Neuronal stem cell (in vitro differentiated cells): Measurements from ENCODE around the gene GPRC6A.
A peak's percentile ranks its signal among the peaks of the same experiment; 100 is the strongest.

Source experiments
- DNase-seq: peaks from one replicate; pipeline ENCODE4 v3.0.0-alpha.2; 2013; ENCODE audit warnings: low spot score
- H2AFZ ChIP-seq: one replicate; pipeline ENCODE4 v1.6.1; 2013; ENCODE audit warnings: mild to moderate bottlenecking, low read length, inconsistent platforms
- H2AK5ac ChIP-seq: 2 replicates; pipeline ENCODE4 v1.6.1; 2013; ENCODE audit warnings: low read depth, mild to moderate bottlenecking, inconsistent platforms, low read length, moderate library complexity, mixed read lengths
- H2BK120ac ChIP-seq: 2 replicates; pipeline ENCODE4 v1.6.1; 2013; ENCODE audit warnings: low read depth, mild to moderate bottlenecking, inconsistent platforms, low read length, moderate library complexity, mixed read lengths
- H2BK12ac ChIP-seq: one replicate; pipeline ENCODE4 v1.6.1; 2013; ENCODE audit warnings: low read length, inconsistent platforms
- H2BK15ac ChIP-seq: 2 replicates; pipeline ENCODE4 v1.6.1; 2013; ENCODE audit warnings: mild to moderate bottlenecking, low read length, inconsistent platforms, mixed read lengths
- H2BK5ac ChIP-seq: one replicate; pipeline ENCODE4 v1.6.1; 2013; ENCODE audit warnings: inconsistent platforms, mild to moderate bottlenecking, low read length, moderate library complexity
- H3K14ac ChIP-seq: one replicate; pipeline ENCODE4 v1.6.1; 2013; ENCODE audit warnings: low read length, inconsistent platforms
- H3K18ac ChIP-seq: 2 replicates; pipeline ENCODE4 v1.6.1; 2013; ENCODE audit warnings: low read length, inconsistent platforms
- H3K23ac ChIP-seq: 2 replicates; pipeline ENCODE4 v1.6.1; 2013; ENCODE audit warnings: low read depth, mild to moderate bottlenecking, mixed read lengths, low read length, inconsistent platforms; ENCODE audit not compliant: poor library complexity
- H3K27ac ChIP-seq: replicated peaks from 3 replicates; pipeline ENCODE4 v1.5.1; 2013; ENCODE audit warnings: low read length, inconsistent platforms
- H3K27me3 ChIP-seq, 3 experiments: 2 replicates each; pipeline ENCODE4 v1.6.1; 2013; ENCODE audit warnings: low read length in 3 of 3, mild to moderate bottlenecking in 2 of 3, inconsistent platforms in 1 of 3, low read depth in 1 of 3, mixed read lengths in 1 of 3, moderate library complexity in 1 of 3; ENCODE audit not compliant: control insufficient read depth in 3 of 3, insufficient read depth in 3 of 3
- H3K36me3 ChIP-seq, 2 donors: replicated peaks in 1 of 2; 2 replicates each; pipeline ENCODE4 v1.6.1; 2013; ENCODE audit warnings: low read length in 2 of 2; ENCODE audit not compliant: control insufficient read depth in 2 of 2, insufficient read depth in 2 of 2
- H3K4ac ChIP-seq: 2 replicates; pipeline ENCODE4 v1.6.1; 2013; ENCODE audit warnings: inconsistent platforms, mild to moderate bottlenecking, low read length, moderate library complexity
- H3K4me1 ChIP-seq, 2 donors: 1 replicate in 1 of 2; 2 replicates in 1 of 2; pipeline ENCODE4 v1.6.1; 2013; ENCODE audit warnings: low read length in 2 of 2, low read depth in 1 of 2; ENCODE audit not compliant: control insufficient read depth in 2 of 2, insufficient read depth in 1 of 2
- H3K4me2 ChIP-seq: one replicate; pipeline ENCODE4 v1.6.1; 2013; ENCODE audit warnings: mild to moderate bottlenecking, low read length, inconsistent platforms; ENCODE audit not compliant: insufficient read depth, poor library complexity, severe bottlenecking
- H3K4me3 ChIP-seq, 2 donors: 2 replicates each; pipeline ENCODE4 v1.5.1; 2013; ENCODE audit warnings: low read length in 2 of 2, mild to moderate bottlenecking in 2 of 2, inconsistent platforms in 1 of 2, moderate library complexity in 1 of 2
- H3K79me1 ChIP-seq: one replicate; pipeline ENCODE4 v1.6.1; 2013; ENCODE audit warnings: low read depth, mild to moderate bottlenecking, inconsistent platforms, low read length, moderate library complexity
- H3K9ac ChIP-seq: one replicate; pipeline ENCODE4 v1.6.1; 2013; ENCODE audit warnings: mild to moderate bottlenecking, low read depth, low read length, inconsistent platforms; ENCODE audit not compliant: poor library complexity
- H3K9me3 ChIP-seq, 2 donors: replicated peaks in 1 of 2; 2 replicates each; pipeline versions ENCODE3 to v1.6.1; 2013; ENCODE audit warnings: low read length in 2 of 2, mild to moderate bottlenecking in 2 of 2, inconsistent platforms in 1 of 2, low read depth in 1 of 2, mixed read lengths in 1 of 2, moderate library complexity in 1 of 2; ENCODE audit not compliant: control insufficient read depth in 2 of 2, insufficient read depth in 1 of 2
- H4K8ac ChIP-seq: one replicate; pipeline ENCODE4 v1.6.1; 2013; ENCODE audit warnings: low read depth, mild to moderate bottlenecking, inconsistent platforms, low read length, moderate library complexity
- H4K91ac ChIP-seq: one replicate; pipeline ENCODE4 v1.6.1; 2013; ENCODE audit warnings: low read length, low read depth, mild to moderate bottlenecking, inconsistent platforms; ENCODE audit not compliant: poor library complexity
- WGBS, 2 donors: extraction: QIAGEN DNeasy Blood & Tissue Kit; methylation state at CpG; one replicate each; pipeline ENCODE4 v1.1.7; 2013; ENCODE audit warnings: missing lambda C conversion rate in 2 of 2, mixed read lengths in 1 of 2; ENCODE audit not compliant: insufficient read length in 2 of 2, insufficient replicate concordance in 1 of 2; ENCODE audit errors: extremely low coverage in 2 of 2; 5-methylcytosine and 5-hydroxymethylcytosine counted together

The GPRC6A gene

DNA sequence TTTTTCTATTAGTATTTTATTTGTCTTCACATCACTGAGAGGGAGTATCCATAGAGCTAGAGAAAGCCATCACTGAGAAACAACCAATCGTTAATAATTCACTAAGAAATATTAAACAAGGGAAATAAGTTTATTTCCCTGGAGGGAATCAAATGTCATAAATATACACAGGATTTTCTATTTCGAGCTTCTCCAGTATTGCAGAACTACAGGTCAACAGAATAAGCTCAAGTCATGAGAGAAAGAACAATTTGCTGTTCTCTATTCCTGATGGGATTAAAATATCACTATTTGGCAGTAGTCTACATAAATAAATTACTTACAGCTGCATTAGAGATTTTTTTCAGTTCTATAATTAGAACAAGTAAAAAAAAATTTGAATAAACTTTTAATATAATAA, 61.2 kb downstream of the GPRC6A start:
- Histone ChIP-seq H3K14ac (no peak overlapping the region), H3K23ac (no peak overlapping the region), H3K9ac (no peak overlapping the region), H3K4me1 (peaks cover 0 to 1% of the 10 kb centered on the region in 2 donors), H2BK5ac (no peak overlapping the region), H3K27me3 (peaks cover 7 to 57% (median 25%) of the 10 kb centered on the region in 3 experiments), H4K91ac (no peak overlapping the region), H2BK12ac (no peak overlapping the region), H3K36me3 (no peaks in the 10 kb centered on the region), H3K18ac (no peak overlapping the region), H2BK120ac (no peak overlapping the region), H2BK15ac (no peak overlapping the region), H3K4ac (no peak overlapping the region), H3K4me2 (no peak overlapping the region), H3K79me1 (no peaks in the 10 kb centered on the region), H3K27ac (no peak overlapping the region), H2AK5ac (no peak overlapping the region), H4K8ac (no peak overlapping the region), H3K4me3 (no peak overlapping the region), H3K9me3 (no peaks in the 10 kb centered on the region), H2AFZ (no peak overlapping the region)
- DNase-seq: no peak
- WGBS, 2 donors: no CpG with 5 or more reads among the region's 2 CpGs

DNA sequence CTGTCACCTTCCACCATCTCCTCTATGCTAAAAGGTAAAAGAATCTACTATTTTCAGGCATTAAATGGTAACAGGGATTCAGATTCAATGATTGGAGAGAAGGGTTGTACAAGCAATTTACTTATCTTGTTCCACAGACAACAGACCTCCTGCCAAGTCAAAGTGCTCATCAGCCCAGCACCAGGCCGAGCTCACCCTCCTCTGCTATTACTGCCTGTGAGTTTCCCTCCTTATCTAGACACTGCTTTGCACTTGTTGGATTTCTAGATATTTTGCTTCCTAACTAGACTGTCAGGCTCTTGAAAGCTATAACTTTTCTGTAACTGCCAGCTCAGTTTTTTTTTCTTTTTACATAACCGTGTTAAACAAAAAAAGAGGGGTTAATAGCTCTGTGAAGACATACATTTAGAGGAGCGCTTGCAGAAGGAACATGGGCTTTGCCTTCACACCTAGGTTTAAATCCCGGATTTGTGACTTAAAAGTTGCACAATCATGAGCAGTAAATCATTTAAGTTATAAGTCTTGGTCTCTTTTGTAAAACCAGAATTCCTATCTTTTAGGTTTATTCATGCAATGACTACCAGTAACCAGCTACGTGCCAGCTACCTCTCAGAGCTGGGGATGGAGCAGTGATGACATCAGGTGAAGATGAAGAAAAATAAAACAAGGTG, 62.2 kb downstream of the GPRC6A start:
- Histone ChIP-seq H3K79me1 (no peaks in the 10 kb centered on the region), H4K8ac (no peak overlapping the region), H4K91ac (no peak overlapping the region), H3K18ac (no peak overlapping the region), H3K36me3 (no peaks in the 10 kb centered on the region), H3K4me2 (no peak overlapping the region), H3K27me3 (peaks cover 7 to 68% (median 25%) of the 10 kb centered on the region in 3 experiments), H3K14ac (no peak overlapping the region), H3K9ac (no peak overlapping the region), H3K4me1 (peaks cover 0 to 1% of the 10 kb centered on the region in 2 donors), H3K4ac (no peak overlapping the region), H2BK12ac (no peak overlapping the region), H3K4me3 (no peak overlapping the region), H2AFZ (no peak overlapping the region), H3K23ac (no peak overlapping the region), H3K27ac (no peak overlapping the region), H2BK5ac (no peak overlapping the region), H2BK15ac (no peak overlapping the region), H2AK5ac (no peak overlapping the region), H3K9me3 (no peaks in the 10 kb centered on the region), H2BK120ac (no peak overlapping the region)
- no peak for DNase-seq
- WGBS, 2 donors: no CpG with 5 or more reads among the region's 5 CpGs

DNA sequence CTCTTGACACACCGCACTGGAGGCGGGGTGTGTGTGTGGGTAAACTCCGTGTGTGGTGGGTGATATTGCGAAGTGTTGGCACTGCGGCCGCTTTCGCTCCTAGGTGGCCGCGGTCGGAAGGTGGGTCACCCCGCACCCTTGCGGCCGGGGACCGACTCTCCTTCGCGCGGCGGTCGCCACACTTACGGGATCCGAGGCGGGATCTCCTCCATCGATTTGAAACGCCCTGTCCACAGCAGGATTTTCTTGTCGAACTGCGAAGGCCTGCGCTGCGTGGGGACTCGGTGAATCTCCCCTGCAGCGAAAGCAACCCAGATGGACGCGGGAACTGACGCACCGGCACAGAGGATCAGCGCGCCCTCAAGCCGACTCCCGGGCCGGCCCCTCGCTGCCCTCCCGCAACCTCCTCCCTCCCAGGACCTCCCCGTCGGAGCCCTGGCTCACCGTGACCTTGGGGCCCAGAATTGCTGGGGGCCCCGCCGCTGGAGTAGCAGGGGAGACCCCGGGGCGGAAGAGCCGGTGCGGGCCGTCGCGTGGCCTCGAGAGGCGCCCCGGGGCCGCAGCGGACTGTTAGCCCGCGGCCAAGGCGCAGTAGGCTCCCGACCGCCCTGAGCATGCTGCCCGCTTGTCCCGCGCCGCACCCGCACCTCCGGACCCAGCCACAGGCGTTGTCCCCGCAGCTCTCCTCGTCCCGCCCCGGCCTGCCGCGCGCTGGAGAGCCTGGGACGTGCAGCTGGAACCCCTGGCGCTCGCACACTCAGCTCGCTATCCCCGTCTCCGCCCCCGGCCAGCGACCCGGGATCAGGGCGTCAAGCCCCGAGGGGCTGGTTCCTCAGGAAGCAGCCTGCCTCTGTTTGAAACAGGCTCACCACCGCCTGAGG, 63.7 kb downstream of the GPRC6A start, which contains the start of gene FAM162B:
FAM162B (minus strand) TSS at position 759 of the 881 bp plus-strand sequence; CDS start at position 616, 143 bp downstream.
- Histone ChIP-seq H3K4me2 (peak within 1 kb of the TSS; percentile 91), H3K27me3 (peaks cover 7 to 76% (median 25%) of the 10 kb centered on the region in 3 experiments), H3K79me1 (no peaks in the 10 kb centered on the region), H3K36me3 (no peaks in the 10 kb centered on the region), H3K4me3 (peak within 1 kb of the TSS; percentile 26 to 80), H3K18ac (peak within 1 kb of the TSS; percentile 92), H3K23ac (peak within 1 kb of the TSS; percentile 48), H2BK15ac (peak within 1 kb of the TSS; percentile 27), H2AK5ac (peak within 1 kb of the TSS; percentile 49), H3K4ac (no peak within 1 kb of the TSS), H3K4me1 (peaks cover 0 to 1% of the 10 kb centered on the region in 2 donors), H3K14ac (no peak within 1 kb of the TSS), H4K8ac (no peak within 1 kb of the TSS), H2BK12ac (no peak within 1 kb of the TSS), H3K9ac (peak within 1 kb of the TSS; percentile 82), H3K27ac (no peak within 1 kb of the TSS), H4K91ac (no peak within 1 kb of the TSS), H2AFZ (peak within 1 kb of the TSS; percentile 94), H3K9me3 (no peaks in the 10 kb centered on the region), H2BK120ac (no peak within 1 kb of the TSS), H2BK5ac (no peak within 1 kb of the TSS)
- no CpG with 5 or more reads among the region's 89 CpGs for WGBS, 2 donors
- DNase-seq: peak; percentile 40

DNA sequence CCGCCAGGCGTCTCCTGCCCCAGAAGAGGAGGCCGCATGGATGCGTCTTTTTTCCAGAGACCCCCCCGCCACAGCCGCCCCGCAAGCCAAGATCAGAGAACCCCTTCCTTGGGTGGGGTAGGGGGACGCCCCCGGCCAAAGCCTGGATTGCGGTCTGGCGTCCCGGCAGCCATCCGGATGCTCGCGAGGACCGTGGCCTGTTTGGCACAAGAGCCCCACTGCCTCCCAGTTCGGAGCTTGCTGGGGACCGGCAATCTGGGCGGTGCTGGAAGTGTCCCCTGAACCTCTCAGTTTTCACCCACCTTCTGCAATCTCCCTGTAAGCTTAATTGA, 64.3 kb downstream of the GPRC6A start:
- Histone ChIP-seq H3K23ac (no peak overlapping the region), H3K4ac (no peak overlapping the region), H2AFZ (peak overlapping the region; percentile 94), H3K14ac (no peak overlapping the region), H2BK12ac (no peak overlapping the region), H2BK15ac (peak overlapping the region; percentile 27), H3K79me1 (no peaks in the 10 kb centered on the region), H4K91ac (no peak overlapping the region), H2BK5ac (no peak overlapping the region), H3K18ac (peak overlapping the region; percentile 92), H3K9me3 (no peaks in the 10 kb centered on the region), H3K36me3 (no peaks in the 10 kb centered on the region), H3K27ac (no peak overlapping the region), H2AK5ac (no peak overlapping the region), H3K4me3 (peak overlapping the region; percentile 26 to 80), H3K4me1 (peaks cover 0 to 1% of the 10 kb centered on the region in 2 donors), H3K27me3 (peaks cover 7 to 76% (median 25%) of the 10 kb centered on the region in 3 experiments), H3K4me2 (peak overlapping the region; percentile 91), H2BK120ac (no peak overlapping the region), H4K8ac (no peak overlapping the region), H3K9ac (peak overlapping the region; percentile 82)
- peak; percentile 12 for DNase-seq
- no CpG with 5 or more reads among the region's 19 CpGs for WGBS, 2 donors
